Endothelial cell of umbilical vein (primary cell): ENCODE data around the gene PRDM16. TPM values are rescaled to one million over a fixed set of nuclear protein-coding genes. Genes with fewer than 3 reads are reported as not detected.

Source experiments
- BruUV-seq: library from RNA; stranded (reverse); fragments of 400-500 nt; replicated peaks from 2 replicates; lab custom pipeline; 2021; lab: Mats Ljungman, UMichigan
- CTCF ChIA-PET: fragments of 300-600, 350-600 bp; sonication (Branson Sonifier 250); formaldehyde crosslinking; loops from one replicate; lab custom pipeline; 2021; ENCODE audit warnings: antibody characterized with exemption, inconsistent platforms; lab: Charles Lee
- POLR2A ChIA-PET: fragments of 300-600, 350-600 bp; sonication (Branson Sonifier 250); formaldehyde crosslinking; loops from one replicate; lab custom pipeline; 2021; ENCODE audit warnings: antibody characterized with exemption, inconsistent platforms; lab: Charles Lee
- DNase-seq: peaks from one replicate; pipeline ENCODE4 v3.0.0-alpha.2; 2011; ENCODE audit warnings: low read depth, low spot score
- FAIRE-seq: peaks from 2 replicates; lab custom pipeline; 2011; peaks lifted over from hg19 to GRCh38; lab: Jason Lieb, UNC
- H2AFZ ChIP-seq: 2 replicates; pipeline ENCODE4 v1.6.0; 2012; ENCODE audit warnings: low read depth, low read length, control low read depth, inconsistent platforms
- H3K27ac ChIP-seq: 2 replicates; pipeline ENCODE4 v1.5.1; 2011; ENCODE audit warnings: low read depth, mild to moderate bottlenecking, control low read depth, low read length, moderate library complexity; ENCODE audit not compliant: insufficient read depth
- H3K27me3 ChIP-seq, 2 experiments: 2 replicates each; pipeline versions ENCODE4 v1.6.0 to v1.6.1; 2011; ENCODE audit warnings: low read length in 2 of 2, mixed read lengths in 1 of 2; ENCODE audit not compliant: control insufficient read depth in 2 of 2, insufficient read depth in 2 of 2
- H3K36me3 ChIP-seq, 2 experiments: 2 replicates in 1 of 2; 3 replicates in 1 of 2; pipeline ENCODE4 v1.5.1; 2011; ENCODE audit warnings: low read length in 2 of 2, mild to moderate bottlenecking in 1 of 2, moderate library complexity in 1 of 2; ENCODE audit not compliant: control insufficient read depth in 2 of 2, insufficient read depth in 2 of 2; ENCODE audit errors: extremely low read depth in 1 of 2
- H3K4me1 ChIP-seq: 3 replicates; pipeline ENCODE4 v1.5.1; 2011; ENCODE audit warnings: mild to moderate bottlenecking, low read length; ENCODE audit not compliant: control insufficient read depth, insufficient read depth; ENCODE audit errors: extremely low read depth
- H3K4me2 ChIP-seq: 2 replicates; pipeline ENCODE4 v1.6.1; 2011; ENCODE audit warnings: low read length, control low read depth, mixed read lengths; ENCODE audit not compliant: insufficient read depth
- H3K4me3 ChIP-seq, 3 experiments: fragments of 200-600 bp in 1 of 3; sonication (generic), shearing (Covaris generic) in 1 of 3; replicated peaks in 1 of 3; 2 replicates each; pipeline ENCODE4 v1.5.1; 2011 to 2016; ENCODE audit warnings: control low read depth in 3 of 3, low read length in 3 of 3, mild to moderate bottlenecking in 2 of 3, inconsistent platforms in 1 of 3, low read depth in 1 of 3, moderate library complexity in 1 of 3; ENCODE audit not compliant: insufficient read depth in 1 of 3
- H3K79me2 ChIP-seq: 2 replicates; pipeline ENCODE4 v1.6.0; 2012; ENCODE audit warnings: low read length, inconsistent platforms; ENCODE audit not compliant: control insufficient read depth, insufficient read depth
- H3K9ac ChIP-seq: replicated peaks from 2 replicates; pipeline ENCODE3; 2011; ENCODE audit warnings: low read length, control low read depth; ENCODE audit not compliant: insufficient read depth; ENCODE audit errors: extremely low read depth
- H3K9me1 ChIP-seq: replicated peaks from 3 replicates; pipeline ENCODE4 v1.6.0; 2011; ENCODE audit warnings: mild to moderate bottlenecking, low read length; ENCODE audit not compliant: control insufficient read depth, insufficient read depth; ENCODE audit errors: extremely low read depth
- H3K9me3 ChIP-seq: replicated peaks from 2 replicates; pipeline ENCODE4 v1.5.1; 2012; ENCODE audit warnings: low read length, inconsistent platforms; ENCODE audit not compliant: control insufficient read depth, insufficient read depth
- H4K20me1 ChIP-seq: replicated peaks from 2 replicates; pipeline ENCODE3; 2011; ENCODE audit warnings: mild to moderate bottlenecking, low read length; ENCODE audit not compliant: control insufficient read depth, insufficient read depth; ENCODE audit errors: extremely low read depth
- CTCF ChIP-seq, 2 donors: IDR thresholded peaks; 1 replicate in 1 of 2; 2 replicates in 1 of 2; pipeline ENCODE4 v1.5.1; 2011; ENCODE audit warnings: low read length in 2 of 2, mild to moderate bottlenecking in 2 of 2, moderate library complexity in 2 of 2, control low read depth in 1 of 2, inconsistent platforms in 1 of 2, low read depth in 1 of 2; ENCODE audit not compliant: insufficient read depth in 1 of 2; ENCODE audit errors: extremely low read depth in 1 of 2
- EZH2 ChIP-seq: IDR thresholded peaks from 2 replicates; pipeline ENCODE4 v1.6.1; 2012; ENCODE audit warnings: borderline replicate concordance, low read depth, mild to moderate bottlenecking, moderate library complexity, low read length, inconsistent platforms; ENCODE audit not compliant: severe bottlenecking
- FOS ChIP-seq: IDR thresholded peaks from 2 replicates; pipeline ENCODE4 v1.6.1; 2011; ENCODE audit warnings: mild to moderate bottlenecking, low read length, moderate library complexity, borderline replicate concordance; ENCODE audit not compliant: insufficient read depth
- GATA2 ChIP-seq: IDR thresholded peaks from 2 replicates; pipeline ENCODE4 v1.7.0; 2011; ENCODE audit warnings: low read depth, mild to moderate bottlenecking, moderate library complexity, mixed read lengths, low read length; ENCODE audit not compliant: insufficient read length, insufficient read depth
- JUN ChIP-seq: IDR thresholded peaks from 2 replicates; pipeline ENCODE4 v1.6.1; 2011; ENCODE audit warnings: borderline replicate concordance, low read depth; ENCODE audit not compliant: insufficient read length, insufficient read depth
- MAX ChIP-seq: IDR thresholded peaks from 2 replicates; pipeline ENCODE4 v1.6.1; 2011; ENCODE audit not compliant: insufficient read depth, insufficient read length
- MYC ChIP-seq: IDR thresholded peaks from one replicate; pipeline ENCODE4 v1.6.1; 2011; ENCODE audit warnings: mild to moderate bottlenecking, low read depth, low read length
- POLR2A ChIP-seq: IDR thresholded peaks from 2 replicates; pipeline ENCODE4 v1.6.1; 2012; ENCODE audit warnings: low read depth, mild to moderate bottlenecking, control low read depth, low read length
- POLR2AphosphoS5 ChIP-seq: IDR thresholded peaks from 2 replicates; pipeline ENCODE4 v1.6.1; 2012; ENCODE audit warnings: low read depth, mild to moderate bottlenecking, control low read depth, low read length, moderate library complexity; ENCODE audit not compliant: insufficient read depth
- dilution Hi-C: fragments of 300-500 bp; cut with MboI; formaldehyde crosslinking; loops from one replicate; pipeline ENCODE4 v1.15.0; 2019; ENCODE audit warnings: low sequenced_read_pairs; ENCODE audit not compliant: extremely low pct_ligation_motif_present
- intact Hi-C: fragments of 100-400 bp; cut with micrococcal nuclease; formaldehyde crosslinking; loops from one replicate; pipeline ENCODE4 v1.10.0; 2022
- polyA plus RNA-seq, 4 experiments: library from polyadenylated mRNA; depleted of rRNA in 3 of 4; stranded (reverse) in 3 of 4; unstranded in 1 of 4; fragments of >200 nt; gene quantifications; 2 replicates each; pipeline versions ENCODE4 v1.2.1 to v1.2.3, GENCODE V29; 2011 to 2012; ENCODE audit warnings: missing spikeins in 1 of 4
- total RNA-seq: library from RNA; stranded (reverse); gene quantifications from 2 replicates; pipeline ENCODE4 v1.2.3, GENCODE V29; 2021

Gene PRDM16
- total and polyA plus RNA-seq, 2 donors (not counting 3 experiments of a cell fraction or from before 2014, with no cell fraction given), result not detected

GRCh38 chr1:3244025-3244926 lies 175.3 kb downstream of the PRDM16 start:
- DNase-seq (no peak), FAIRE-seq (no peak)
- CTCF ChIA-PET, result no interaction called here
- no TSS peak for BruUV-seq
- POLR2A ChIA-PET, result no interaction called here
- TF ChIP-seq MAX (no peak), POLR2A (no peak), POLR2AphosphoS5 (no peak), JUN (no peak), MYC (no peak), CTCF (IDR thresholded peaks at IDR 0.05; ENCODE audit: extremely low read depth in 1 of 2, insufficient read depth in 1 of 2, low read depth in 1 of 2, low read length in 2 of 2) (no peak), EZH2 (no peak), GATA2 (no peak), FOS (no peak)
- Histone ChIP-seq H3K9ac (no peak overlapping the region), H3K79me2 (no peaks in the 10 kb centered on the region), H3K9me3 (no peaks in the 10 kb centered on the region), H3K4me3 (no peak overlapping the region), H3K27me3 (peaks cover 0 to 5% of the 10 kb centered on the region in 2 experiments), H3K9me1 (no peaks in the 10 kb centered on the region), H3K36me3 (no peaks in the 10 kb centered on the region), H3K4me1 (no peaks in the 10 kb centered on the region), H2AFZ (no peak overlapping the region), H3K27ac (no peak overlapping the region), H3K4me2 (no peak overlapping the region), H4K20me1 (no peaks in the 10 kb centered on the region)
- dilution Hi-C loops, result no loop called here
- intact Hi-C loops, result no loop called here
